Stimulated activated CD8-positive, alpha-beta memory T cell treated with anti-CD3 and anti-CD28 coated beads, Interleukin-4, amount 100 ng/mL, for 4 hours (primary cell): Measurements from ENCODE around the gene GOLGB1.
"Not testable (repeated sequence)": the region's sequence is repeated elsewhere in the genome, so short reads cannot be mapped to it uniquely, and the experiment has no call there.

Experiments
- DNase-seq, 2 donors: peaks; one replicate each; pipeline ENCODE4 v3.0.0-alpha.2; 2020; ENCODE audit warnings: low read depth in 2 of 2, low spot score in 1 of 2

GOLGB1 gene

GRCh38 chr3:121692010-121692699 lies 57.4 kb downstream of the GOLGB1 start:
- DNase-seq, result no peak

GRCh38 chr3:121690777-121691405 lies 58.6 kb downstream of the GOLGB1 start:
- DNase-seq, result no peak

GRCh38 chr3:121688747-121689146 lies 60.8 kb downstream of the GOLGB1 start:
- DNase-seq, result not testable (repeated sequence)

- DNase-seq, result no peak
These were observed 67.7 kb downstream of the GOLGB1 start for GRCh38 chr3:121681792-121682191.

- no peak for DNase-seq
These were observed 72.4 kb downstream of the GOLGB1 start for GRCh38 chr3:121677141-121677540.

- DNase-seq, result no peak
These were observed 78.9 kb downstream of the GOLGB1 start for GRCh38 chr3:121670676-121671075.

GRCh38 chr3:121667333-121667732 lies 82.2 kb downstream of the GOLGB1 start:
- no peak for DNase-seq

- no peak for DNase-seq
These were observed 84.1 kb downstream of the GOLGB1 start for GRCh38 chr3:121665488-121665887.

- DNase-seq, result no peak
These were observed 86.2 kb downstream of the GOLGB1 start for GRCh38 chr3:121663171-121663847.

GRCh38 chr3:121662742-121663141 lies 86.8 kb downstream of the GOLGB1 start:
- no peak for DNase-seq

- DNase-seq, result no peak
These were observed 88.2 kb downstream of the GOLGB1 start for GRCh38 chr3:121661376-121661775.

GRCh38 chr3:121660356-121661171 lies 89.0 kb downstream of the GOLGB1 start, which contains the start of gene HCLS1:
TSS of gene HCLS1 (minus strand) at chr3:121660903. CDS start at chr3:121658347, 2,556 bp downstream.
- peak; percentile 41 to 53 for DNase-seq

GRCh38 chr3:121659586-121659985 lies 90.0 kb downstream of the GOLGB1 start:
- no peak for DNase-seq

GRCh38 chr3:121658716-121659435 lies 90.7 kb downstream of the GOLGB1 start:
- no peak for DNase-seq

- no peak for DNase-seq
These were observed 94.8 kb downstream of the GOLGB1 start for GRCh38 chr3:121654493-121655385.

- no peak for DNase-seq
These were observed 97.9 kb downstream of the GOLGB1 start for GRCh38 chr3:121651684-121652083.

- DNase-seq, result no peak
These were observed 99.9 kb downstream of the GOLGB1 start for GRCh38 chr3:121649645-121650044.

GRCh38 chr3:121648219-121648958 lies 101.2 kb downstream of the GOLGB1 start:
- DNase-seq, result no peak

- DNase-seq, result no peak
These were observed 104.5 kb downstream of the GOLGB1 start for GRCh38 chr3:121645054-121645453.
